Neuronal stem cell (in vitro differentiated cells): ENCODE measurements around the gene SLC16A7.

ENCODE experiments used
- DNase-seq: peaks from one replicate; pipeline ENCODE4 v3.0.0-alpha.2; 2013; ENCODE audit warnings: low spot score
- H2AFZ ChIP-seq: one replicate; pipeline ENCODE4 v1.6.1; 2013; ENCODE audit warnings: mild to moderate bottlenecking, low read length, inconsistent platforms
- H2AK5ac ChIP-seq: 2 replicates; pipeline ENCODE4 v1.6.1; 2013; ENCODE audit warnings: low read depth, mild to moderate bottlenecking, inconsistent platforms, low read length, moderate library complexity, mixed read lengths
- H2BK120ac ChIP-seq: 2 replicates; pipeline ENCODE4 v1.6.1; 2013; ENCODE audit warnings: low read depth, mild to moderate bottlenecking, inconsistent platforms, low read length, moderate library complexity, mixed read lengths
- H2BK12ac ChIP-seq: one replicate; pipeline ENCODE4 v1.6.1; 2013; ENCODE audit warnings: low read length, inconsistent platforms
- H2BK15ac ChIP-seq: 2 replicates; pipeline ENCODE4 v1.6.1; 2013; ENCODE audit warnings: mild to moderate bottlenecking, low read length, inconsistent platforms, mixed read lengths
- H2BK5ac ChIP-seq: one replicate; pipeline ENCODE4 v1.6.1; 2013; ENCODE audit warnings: inconsistent platforms, mild to moderate bottlenecking, low read length, moderate library complexity
- H3K14ac ChIP-seq: one replicate; pipeline ENCODE4 v1.6.1; 2013; ENCODE audit warnings: low read length, inconsistent platforms
- H3K18ac ChIP-seq: 2 replicates; pipeline ENCODE4 v1.6.1; 2013; ENCODE audit warnings: low read length, inconsistent platforms
- H3K23ac ChIP-seq: 2 replicates; pipeline ENCODE4 v1.6.1; 2013; ENCODE audit warnings: low read depth, mild to moderate bottlenecking, mixed read lengths, low read length, inconsistent platforms; ENCODE audit not compliant: poor library complexity
- H3K27ac ChIP-seq: replicated peaks from 3 replicates; pipeline ENCODE4 v1.5.1; 2013; ENCODE audit warnings: low read length, inconsistent platforms
- H3K27me3 ChIP-seq, 3 experiments: 2 replicates each; pipeline ENCODE4 v1.6.1; 2013; ENCODE audit warnings: low read length in 3 of 3, mild to moderate bottlenecking in 2 of 3, inconsistent platforms in 1 of 3, low read depth in 1 of 3, mixed read lengths in 1 of 3, moderate library complexity in 1 of 3; ENCODE audit not compliant: control insufficient read depth in 3 of 3, insufficient read depth in 3 of 3
- H3K36me3 ChIP-seq, 2 donors: replicated peaks in 1 of 2; 2 replicates each; pipeline ENCODE4 v1.6.1; 2013; ENCODE audit warnings: low read length in 2 of 2; ENCODE audit not compliant: control insufficient read depth in 2 of 2, insufficient read depth in 2 of 2
- H3K4ac ChIP-seq: 2 replicates; pipeline ENCODE4 v1.6.1; 2013; ENCODE audit warnings: inconsistent platforms, mild to moderate bottlenecking, low read length, moderate library complexity
- H3K4me1 ChIP-seq, 2 donors: 1 replicate in 1 of 2; 2 replicates in 1 of 2; pipeline ENCODE4 v1.6.1; 2013; ENCODE audit warnings: low read length in 2 of 2, low read depth in 1 of 2; ENCODE audit not compliant: control insufficient read depth in 2 of 2, insufficient read depth in 1 of 2
- H3K4me2 ChIP-seq: one replicate; pipeline ENCODE4 v1.6.1; 2013; ENCODE audit warnings: mild to moderate bottlenecking, low read length, inconsistent platforms; ENCODE audit not compliant: insufficient read depth, poor library complexity, severe bottlenecking
- H3K4me3 ChIP-seq, 2 donors: 2 replicates each; pipeline ENCODE4 v1.5.1; 2013; ENCODE audit warnings: low read length in 2 of 2, mild to moderate bottlenecking in 2 of 2, inconsistent platforms in 1 of 2, moderate library complexity in 1 of 2
- H3K79me1 ChIP-seq: one replicate; pipeline ENCODE4 v1.6.1; 2013; ENCODE audit warnings: low read depth, mild to moderate bottlenecking, inconsistent platforms, low read length, moderate library complexity
- H3K9ac ChIP-seq: one replicate; pipeline ENCODE4 v1.6.1; 2013; ENCODE audit warnings: mild to moderate bottlenecking, low read depth, low read length, inconsistent platforms; ENCODE audit not compliant: poor library complexity
- H3K9me3 ChIP-seq, 2 donors: replicated peaks in 1 of 2; 2 replicates each; pipeline versions ENCODE3 to v1.6.1; 2013; ENCODE audit warnings: low read length in 2 of 2, mild to moderate bottlenecking in 2 of 2, inconsistent platforms in 1 of 2, low read depth in 1 of 2, mixed read lengths in 1 of 2, moderate library complexity in 1 of 2; ENCODE audit not compliant: control insufficient read depth in 2 of 2, insufficient read depth in 1 of 2
- H4K8ac ChIP-seq: one replicate; pipeline ENCODE4 v1.6.1; 2013; ENCODE audit warnings: low read depth, mild to moderate bottlenecking, inconsistent platforms, low read length, moderate library complexity
- H4K91ac ChIP-seq: one replicate; pipeline ENCODE4 v1.6.1; 2013; ENCODE audit warnings: low read length, low read depth, mild to moderate bottlenecking, inconsistent platforms; ENCODE audit not compliant: poor library complexity
- WGBS, 2 donors: extraction: QIAGEN DNeasy Blood & Tissue Kit; methylation state at CpG; one replicate each; pipeline ENCODE4 v1.1.7; 2013; ENCODE audit warnings: missing lambda C conversion rate in 2 of 2, mixed read lengths in 1 of 2; ENCODE audit not compliant: insufficient read length in 2 of 2, insufficient replicate concordance in 1 of 2; ENCODE audit errors: extremely low coverage in 2 of 2; 5-methylcytosine and 5-hydroxymethylcytosine counted together

The SLC16A7 gene

DNA sequence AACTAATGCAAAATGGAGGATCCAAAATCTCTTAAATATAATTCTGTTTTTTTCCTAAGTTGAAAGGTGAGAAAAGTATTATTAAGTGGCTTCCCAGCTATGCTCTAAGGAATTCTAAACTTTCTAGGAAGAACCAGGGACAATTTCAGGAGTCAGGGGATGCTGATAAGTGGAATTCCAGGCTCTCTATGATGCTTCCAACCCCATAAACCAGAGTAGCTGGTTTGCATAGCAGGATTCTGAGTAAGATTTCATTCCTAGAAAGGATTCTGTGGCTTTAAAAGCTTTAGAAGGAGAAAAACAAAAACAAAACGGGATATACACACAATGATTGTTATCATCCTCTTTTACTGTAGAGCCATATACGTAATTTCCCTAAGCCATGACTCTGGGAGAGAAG is 93.9 kb downstream of the SLC16A7 start:
- Histone ChIP-seq H2AFZ (no peak overlapping the region), H3K4me1 (no peaks in the 10 kb centered on the region), H3K23ac (no peak overlapping the region), H3K18ac (no peak overlapping the region), H3K4me2 (no peak overlapping the region), H3K14ac (no peak overlapping the region), H2AK5ac (no peak overlapping the region), H2BK5ac (no peak overlapping the region), H4K91ac (no peak overlapping the region), H3K4me3 (no peak overlapping the region), H3K9ac (no peak overlapping the region), H3K36me3 (no peaks in the 10 kb centered on the region), H3K9me3 (no peaks in the 10 kb centered on the region), H3K4ac (no peak overlapping the region), H3K27ac (no peak overlapping the region), H2BK15ac (no peak overlapping the region), H2BK120ac (no peak overlapping the region), H3K27me3 (no peaks in the 10 kb centered on the region), H2BK12ac (no peak overlapping the region), H4K8ac (no peak overlapping the region), H3K79me1 (no peaks in the 10 kb centered on the region)
- no CpG with 5 or more reads among the region's 2 CpGs for WGBS, 2 donors
- DNase-seq = no peak

DNA sequence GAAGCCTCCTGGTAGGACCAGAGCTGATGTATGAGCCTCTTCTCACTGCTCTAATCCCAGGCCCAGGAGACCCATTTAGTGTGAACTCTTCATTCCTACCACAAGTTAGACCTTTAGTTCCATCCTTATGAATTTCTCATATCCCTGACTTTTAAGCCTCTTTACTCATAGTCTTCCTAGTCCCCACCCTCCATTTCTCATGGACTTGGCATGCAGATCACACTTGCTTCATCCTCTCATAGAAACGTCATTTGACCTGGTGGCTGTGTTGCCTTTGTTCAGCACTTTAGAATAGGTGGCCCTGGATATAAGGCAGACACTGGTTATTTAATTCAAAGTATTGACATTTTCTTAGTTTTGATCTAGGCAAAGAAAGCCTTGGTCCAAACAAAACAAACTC is 99.5 kb downstream of the SLC16A7 start:
- DNase-seq = no peak
- no peak overlapping the region for H4K8ac ChIP-seq
- H3K9me3 ChIP-seq = no peaks in the 10 kb centered on the region
- no peak overlapping the region for H3K23ac ChIP-seq
- no CpG with 5 or more reads among the region's 1 CpG for WGBS, 2 donors
- H3K14ac ChIP-seq = no peak overlapping the region
- H3K79me1 ChIP-seq = no peaks in the 10 kb centered on the region
- H3K4me2 ChIP-seq = no peak overlapping the region
- no peaks in the 10 kb centered on the region for H3K36me3 ChIP-seq
- no peak overlapping the region for H2AK5ac ChIP-seq
- no peak overlapping the region for H4K91ac ChIP-seq
- H3K4ac ChIP-seq = no peak overlapping the region
- H2BK15ac ChIP-seq = no peak overlapping the region
- no peak overlapping the region for H2AFZ ChIP-seq
- no peak overlapping the region for H2BK12ac ChIP-seq
- no peak overlapping the region for H3K4me3 ChIP-seq
- no peak overlapping the region for H2BK120ac ChIP-seq
- H2BK5ac ChIP-seq = no peak overlapping the region
- no peak overlapping the region for H3K9ac ChIP-seq
- H3K27ac ChIP-seq = no peak overlapping the region
- H3K4me1 ChIP-seq = no peaks in the 10 kb centered on the region
- no peaks in the 10 kb centered on the region for H3K27me3 ChIP-seq
- no peak overlapping the region for H3K18ac ChIP-seq

DNA sequence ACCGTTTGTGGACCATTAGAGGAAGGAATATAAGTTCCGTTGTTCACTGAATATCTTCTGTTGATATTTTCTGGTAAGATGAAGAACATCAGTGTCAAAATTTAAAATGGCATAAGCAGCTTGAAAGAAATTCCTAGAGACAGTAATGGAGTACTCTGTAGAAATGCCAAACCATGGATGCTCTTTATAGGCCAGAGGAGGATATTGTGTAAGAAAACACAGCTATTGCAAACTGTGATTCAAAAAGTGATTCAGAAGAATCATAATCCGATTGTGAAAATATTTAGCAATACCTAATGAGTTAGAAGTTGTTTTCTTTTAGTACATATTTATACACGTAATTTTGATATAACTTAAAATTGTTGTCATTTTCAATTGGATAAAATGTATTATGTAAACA is 102.8 kb downstream of the SLC16A7 start:
- no peak overlapping the region for H2AK5ac ChIP-seq
- H2BK12ac ChIP-seq = no peak overlapping the region
- no peak overlapping the region for H3K9ac ChIP-seq
- H3K4me2 ChIP-seq = no peak overlapping the region
- no peaks in the 10 kb centered on the region for H3K79me1 ChIP-seq
- H3K27ac ChIP-seq = no peak overlapping the region
- H2BK120ac ChIP-seq = no peak overlapping the region
- no peak overlapping the region for H2BK5ac ChIP-seq
- no peak overlapping the region for H2BK15ac ChIP-seq
- H2AFZ ChIP-seq = no peak overlapping the region
- H3K4me1 ChIP-seq = no peaks in the 10 kb centered on the region
- no peaks in the 10 kb centered on the region for H3K27me3 ChIP-seq
- WGBS, 2 donors = no CpG with 5 or more reads among the region's 4 CpGs
- H3K14ac ChIP-seq = no peak overlapping the region
- H4K8ac ChIP-seq = no peak overlapping the region
- DNase-seq = no peak
- H3K36me3 ChIP-seq = no peaks in the 10 kb centered on the region
- no peaks in the 10 kb centered on the region for H3K9me3 ChIP-seq
- no peak overlapping the region for H4K91ac ChIP-seq
- no peak overlapping the region for H3K4me3 ChIP-seq
- H3K4ac ChIP-seq = no peak overlapping the region
- no peak overlapping the region for H3K18ac ChIP-seq
- H3K23ac ChIP-seq = no peak overlapping the region

DNA sequence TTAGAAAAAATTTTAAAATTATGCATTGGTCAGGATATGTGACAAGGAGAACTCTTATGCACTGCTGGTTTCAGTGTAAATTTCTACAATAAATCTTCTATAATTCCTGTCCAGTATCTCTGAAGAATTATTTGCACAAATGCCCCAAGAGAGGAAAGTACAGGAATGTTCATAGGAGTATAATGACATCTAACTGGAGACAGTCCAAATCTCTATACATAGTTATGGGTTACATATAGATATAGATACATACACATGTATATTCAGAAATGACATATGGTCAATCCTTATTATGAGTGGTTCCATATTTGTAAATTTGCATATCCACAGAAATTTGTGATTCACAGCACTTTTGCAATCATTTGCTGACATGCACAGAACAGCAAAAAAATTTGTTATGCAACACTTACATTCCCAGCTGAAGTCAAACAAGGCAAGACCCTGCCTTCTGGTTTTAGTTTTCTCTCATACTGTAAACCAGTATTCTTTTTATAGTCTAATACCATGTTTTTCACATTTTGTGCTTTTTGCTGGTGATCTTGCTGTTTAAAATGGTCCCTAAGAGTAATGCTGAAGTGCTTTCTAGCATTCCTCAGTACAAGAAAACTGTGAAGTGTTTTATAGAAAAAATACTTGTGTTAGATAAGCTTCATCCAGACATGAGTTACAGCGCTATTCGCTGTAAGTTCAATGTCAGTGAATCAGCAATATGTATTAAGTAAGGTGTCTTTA is 103.8 kb downstream of the SLC16A7 start:
- no peaks in the 10 kb centered on the region for H3K27me3 ChIP-seq
- H2BK12ac ChIP-seq = no peak overlapping the region
- H3K4ac ChIP-seq = no peak overlapping the region
- H3K4me1 ChIP-seq = no peaks in the 10 kb centered on the region
- no peaks in the 10 kb centered on the region for H3K36me3 ChIP-seq
- no peak overlapping the region for H2BK120ac ChIP-seq
- H3K4me2 ChIP-seq = no peak overlapping the region
- WGBS, 2 donors = no CpG with 5 or more reads among the region's 2 CpGs
- H3K9ac ChIP-seq = no peak overlapping the region
- no peak overlapping the region for H2BK5ac ChIP-seq
- no peak overlapping the region for H4K91ac ChIP-seq
- H3K27ac ChIP-seq = no peak overlapping the region
- H4K8ac ChIP-seq = no peak overlapping the region
- H3K4me3 ChIP-seq = no peak overlapping the region
- H3K14ac ChIP-seq = no peak overlapping the region
- DNase-seq = no peak
- H2AK5ac ChIP-seq = no peak overlapping the region
- H3K9me3 ChIP-seq = no peaks in the 10 kb centered on the region
- no peak overlapping the region for H2BK15ac ChIP-seq
- no peak overlapping the region for H2AFZ ChIP-seq
- no peaks in the 10 kb centered on the region for H3K79me1 ChIP-seq
- H3K23ac ChIP-seq = no peak overlapping the region
- no peak overlapping the region for H3K18ac ChIP-seq
